H9 (cell line): ENCODE measurements around the gene IQGAP2. TPM values are rescaled to one million over a fixed set of nuclear protein-coding genes. Genes with fewer than 3 reads are reported as not detected.

Experiments
- DNase-seq: peaks from one replicate; pipeline ENCODE4 v3.0.0-alpha.2; 2017
- H2AFZ ChIP-seq: one replicate; pipeline ENCODE4 v1.6.1; 2013; ENCODE audit warnings: mild to moderate bottlenecking, low read length, control low read depth, moderate library complexity
- H2AK5ac ChIP-seq: 2 replicates; pipeline ENCODE4 v1.6.1; 2013; ENCODE audit warnings: low read length, control low read depth, mixed read lengths; ENCODE audit not compliant: insufficient read length
- H2BK120ac ChIP-seq: one replicate; pipeline ENCODE4 v1.6.1; 2013; ENCODE audit warnings: low read depth, mild to moderate bottlenecking, low read length, control low read depth, inconsistent platforms; ENCODE audit not compliant: poor library complexity, severe bottlenecking
- H2BK12ac ChIP-seq: 2 replicates; pipeline ENCODE4 v1.6.1; 2013; ENCODE audit warnings: low read length, control low read depth, mixed read lengths, low read depth; ENCODE audit not compliant: insufficient read length
- H2BK15ac ChIP-seq: 2 replicates; pipeline ENCODE4 v1.6.1; 2013; ENCODE audit warnings: low read depth, low read length, control low read depth
- H2BK20ac ChIP-seq: one replicate; pipeline ENCODE4 v1.6.1; 2013; ENCODE audit warnings: low read depth, mild to moderate bottlenecking, low read length, control low read depth, inconsistent platforms; ENCODE audit not compliant: poor library complexity, severe bottlenecking
- H2BK5ac ChIP-seq: 2 replicates; pipeline ENCODE4 v1.6.1; 2013; ENCODE audit warnings: low read length, control low read depth, mixed read lengths; ENCODE audit not compliant: insufficient read length
- H3K14ac ChIP-seq: 2 replicates; pipeline ENCODE4 v1.6.1; 2013; ENCODE audit warnings: low read length, control low read depth; ENCODE audit not compliant: insufficient read depth
- H3K18ac ChIP-seq: 2 replicates; pipeline ENCODE4 v1.6.1; 2013; ENCODE audit warnings: low read depth, mild to moderate bottlenecking, mixed read lengths, low read length, control low read depth; ENCODE audit not compliant: insufficient read length
- H3K23ac ChIP-seq: 2 replicates; pipeline ENCODE4 v1.6.1; 2013; ENCODE audit warnings: low read length, control low read depth, mixed read lengths, low read depth; ENCODE audit not compliant: insufficient read length
- H3K23me2 ChIP-seq: 2 replicates; pipeline ENCODE4 v1.6.1; 2013; ENCODE audit warnings: low read depth, mild to moderate bottlenecking, mixed read lengths, low read length, control low read depth; ENCODE audit not compliant: insufficient read length, poor library complexity, severe bottlenecking
- H3K27ac ChIP-seq: 2 replicates; pipeline ENCODE4 v1.5.1; 2013; ENCODE audit warnings: low read length, control low read depth, mixed read lengths, low read depth; ENCODE audit not compliant: insufficient read length
- H3K27me3 ChIP-seq: 2 replicates; pipeline ENCODE4 v1.6.1; 2013; ENCODE audit warnings: low read length, control low read depth, inconsistent platforms; ENCODE audit not compliant: insufficient read depth
- H3K4ac ChIP-seq: 2 replicates; pipeline ENCODE4 v1.6.1; 2013; ENCODE audit warnings: low read depth, mild to moderate bottlenecking, control low read depth, inconsistent platforms, low read length, moderate library complexity
- H3K4me1 ChIP-seq: 2 replicates; pipeline ENCODE4 v1.6.1; 2013; ENCODE audit warnings: low read length, control low read depth, inconsistent platforms; ENCODE audit not compliant: insufficient read depth
- H3K4me2 ChIP-seq: 2 replicates; pipeline ENCODE4 v1.6.1; 2013; ENCODE audit warnings: low read length, control low read depth, mixed read lengths; ENCODE audit not compliant: insufficient read length, insufficient read depth
- H3K56ac ChIP-seq: 2 replicates; pipeline ENCODE4 v1.6.1; 2013; ENCODE audit warnings: low read depth, mild to moderate bottlenecking, mixed read lengths, low read length, control low read depth; ENCODE audit not compliant: insufficient read length
- H3K79me1 ChIP-seq: 2 replicates; pipeline ENCODE4 v1.6.1; 2013; ENCODE audit warnings: low read depth, mild to moderate bottlenecking, moderate library complexity, low read length, control low read depth, inconsistent platforms; ENCODE audit not compliant: insufficient read depth, poor library complexity, severe bottlenecking
- H3K79me2 ChIP-seq: 2 replicates; pipeline ENCODE4 v1.6.1; 2013; ENCODE audit warnings: low read length, control low read depth, inconsistent platforms; ENCODE audit not compliant: insufficient read depth
- H3K9ac ChIP-seq: 2 replicates; pipeline ENCODE4 v1.6.1; 2013; ENCODE audit warnings: low read length, control low read depth, mixed read lengths; ENCODE audit not compliant: insufficient read length; ENCODE audit errors: extremely low read depth
- H3K9me3 ChIP-seq: one replicate; pipeline ENCODE4 v1.6.1; 2013; ENCODE audit warnings: low read depth, low read length, inconsistent platforms; ENCODE audit not compliant: control insufficient read depth
- H3T11ph ChIP-seq: one replicate; pipeline ENCODE4 v1.6.1; 2013; ENCODE audit warnings: mild to moderate bottlenecking, low read length, control low read depth, inconsistent platforms
- H4K20me1 ChIP-seq: one replicate; pipeline ENCODE4 v1.6.1; 2013; ENCODE audit not compliant: control insufficient read depth, insufficient read length, insufficient read depth
- H4K5ac ChIP-seq: 2 replicates; pipeline ENCODE4 v1.6.1; 2013; ENCODE audit warnings: low read depth, mild to moderate bottlenecking, mixed read lengths, low read length, control low read depth; ENCODE audit not compliant: insufficient read length
- H4K8ac ChIP-seq: replicated peaks from 2 replicates; pipeline ENCODE4 v1.6.1; 2013; ENCODE audit warnings: low read length, control low read depth, mixed read lengths, low read depth; ENCODE audit not compliant: insufficient read length
- H4K91ac ChIP-seq: 2 replicates; pipeline ENCODE4 v1.6.1; 2013; ENCODE audit warnings: low read depth, mild to moderate bottlenecking, moderate library complexity, mixed read lengths, low read length, control low read depth; ENCODE audit not compliant: insufficient read length
- H3K27ac Mint-ChIP-seq, 3 experiments: 2 replicates in 2 of 3; 3 replicates in 1 of 3; pipeline ENCODE4 v1.8.0; 2020 to 2021; ENCODE audit warnings: mixed read lengths in 3 of 3, mild to moderate bottlenecking in 1 of 3, moderate library complexity in 1 of 3
- H3K27me3 Mint-ChIP-seq: 2 replicates; pipeline ENCODE4 v1.8.0; 2021; ENCODE audit warnings: low read depth, mild to moderate bottlenecking, moderate library complexity, mixed read lengths
- H3K36me3 Mint-ChIP-seq, 3 experiments: 2 replicates in 2 of 3; 3 replicates in 1 of 3; pipeline ENCODE4 v1.8.0; 2020 to 2021; ENCODE audit warnings: low read depth in 3 of 3, mixed read lengths in 3 of 3; ENCODE audit not compliant: insufficient read depth in 1 of 3
- H3K4me1 Mint-ChIP-seq, 2 experiments: 2 replicates each; pipeline ENCODE4 v1.8.0; 2020; ENCODE audit warnings: mixed read lengths in 2 of 2
- H3K4me3 Mint-ChIP-seq, 2 experiments: 2 replicates in 1 of 2; 3 replicates in 1 of 2; pipeline ENCODE4 v1.8.0; 2020 to 2021; ENCODE audit warnings: mild to moderate bottlenecking in 2 of 2, mixed read lengths in 2 of 2, moderate library complexity in 1 of 2
- H3K9me3 Mint-ChIP-seq, 2 experiments: 2 replicates in 1 of 2; 3 replicates in 1 of 2; pipeline ENCODE4 v1.8.0; 2020; ENCODE audit warnings: mild to moderate bottlenecking in 2 of 2, mixed read lengths in 2 of 2, moderate library complexity in 1 of 2
- WGBS: extraction: QIAGEN DNeasy Blood & Tissue Kit; methylation state at CpG from one replicate; pipeline ENCODE4 v1.1.7; 2013; ENCODE audit warnings: missing lambda C conversion rate, low lambda C conversion rate, mixed read lengths; ENCODE audit not compliant: insufficient read length; ENCODE audit errors: extremely low coverage; 5-methylcytosine and 5-hydroxymethylcytosine counted together
- total RNA-seq: library from RNA; stranded (reverse); gene quantifications from 2 replicates; pipeline ENCODE4 v1.2.1, GENCODE V29; 2021
- TF ChIP-seq, protein P1 (sequence below): fragments of 200-600 bp; sonication (generic); conservative IDR thresholded peaks from 3 replicates; pipeline ENCODE4 v1.8.0; 2021; ENCODE audit warnings: antibody characterized with exemption, mild to moderate bottlenecking

IQGAP2 gene
- total RNA-seq, 1 experiment from 2014 or later, result 22.5 TPM

DNA sequence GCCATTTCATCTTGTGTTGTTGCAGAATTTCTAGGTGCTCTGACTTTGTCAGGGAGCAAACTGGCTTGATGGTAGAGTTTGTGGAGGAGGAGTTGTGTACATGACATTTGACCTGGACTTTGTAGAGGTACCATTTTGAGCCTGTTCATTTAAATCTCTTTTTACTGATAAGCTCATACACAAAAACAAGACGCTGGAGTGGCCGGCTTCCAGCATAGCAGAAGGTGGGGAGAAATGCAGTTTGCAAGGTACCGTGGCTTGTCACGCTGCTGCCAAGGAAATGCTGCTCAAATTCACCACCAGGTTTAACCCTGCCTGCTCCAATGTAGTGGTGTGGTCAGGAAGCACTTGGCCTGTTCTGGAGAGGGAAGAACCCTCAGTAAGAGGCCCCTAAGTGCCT, 18.9 kb upstream of the IQGAP2 start:
- H2BK20ac ChIP-seq, result no peak overlapping the region
- H2AK5ac ChIP-seq, result no peak overlapping the region
- H3K27me3 ChIP-seq, result no peaks in the 10 kb centered on the region
- no peak overlapping the region for H3K18ac ChIP-seq
- H3K4me2 ChIP-seq, result no peak overlapping the region
- no peak overlapping the region for H2BK12ac ChIP-seq
- H3K9ac ChIP-seq, result no peak overlapping the region
- no peak overlapping the region for H3K14ac ChIP-seq
- no peak overlapping the region for H3K23ac ChIP-seq
- H4K8ac ChIP-seq, result no peak overlapping the region
- Mint-ChIP-seq H3K9me3 (no peaks in the 10 kb centered on the region), H3K27ac (no peak overlapping the region), H3K4me3 (no peak overlapping the region), H3K36me3 (no peaks in the 10 kb centered on the region; a peak in 1 of 7 replicates), H3K27me3 (no peaks in the 10 kb centered on the region), H3K4me1 (peaks cover 13 to 21% of the 10 kb centered on the region in 2 experiments)
- H3K27ac ChIP-seq, result no peak overlapping the region
- H3K79me2 ChIP-seq, result no peaks in the 10 kb centered on the region
- no CpG with 5 or more reads among the region's 4 CpGs for WGBS
- H2BK5ac ChIP-seq, result no peak overlapping the region
- no peaks in the 10 kb centered on the region for H3K23me2 ChIP-seq
- H3K4ac ChIP-seq, result no peak overlapping the region
- no peak overlapping the region for H2BK15ac ChIP-seq
- H3K9me3 ChIP-seq, result no peaks in the 10 kb centered on the region
- H3K79me1 ChIP-seq, result no peaks in the 10 kb centered on the region
- H2BK120ac ChIP-seq, result no peak overlapping the region
- H4K5ac ChIP-seq, result no peak overlapping the region
- DNase-seq, result no peak
- TF ChIP-seq, protein P1, sequence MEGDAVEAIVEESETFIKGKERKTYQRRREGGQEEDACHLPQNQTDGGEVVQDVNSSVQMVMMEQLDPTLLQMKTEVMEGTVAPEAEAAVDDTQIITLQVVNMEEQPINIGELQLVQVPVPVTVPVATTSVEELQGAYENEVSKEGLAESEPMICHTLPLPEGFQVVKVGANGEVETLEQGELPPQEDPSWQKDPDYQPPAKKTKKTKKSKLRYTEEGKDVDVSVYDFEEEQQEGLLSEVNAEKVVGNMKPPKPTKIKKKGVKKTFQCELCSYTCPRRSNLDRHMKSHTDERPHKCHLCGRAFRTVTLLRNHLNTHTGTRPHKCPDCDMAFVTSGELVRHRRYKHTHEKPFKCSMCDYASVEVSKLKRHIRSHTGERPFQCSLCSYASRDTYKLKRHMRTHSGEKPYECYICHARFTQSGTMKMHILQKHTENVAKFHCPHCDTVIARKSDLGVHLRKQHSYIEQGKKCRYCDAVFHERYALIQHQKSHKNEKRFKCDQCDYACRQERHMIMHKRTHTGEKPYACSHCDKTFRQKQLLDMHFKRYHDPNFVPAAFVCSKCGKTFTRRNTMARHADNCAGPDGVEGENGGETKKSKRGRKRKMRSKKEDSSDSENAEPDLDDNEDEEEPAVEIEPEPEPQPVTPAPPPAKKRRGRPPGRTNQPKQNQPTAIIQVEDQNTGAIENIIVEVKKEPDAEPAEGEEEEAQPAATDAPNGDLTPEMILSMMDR, result no peak
- H3T11ph ChIP-seq, result no peak overlapping the region
- H3K4me1 ChIP-seq, result peaks cover 4% of the 10 kb centered on the region; the same call in 1 of the 2 replicates
- H2AFZ ChIP-seq, result no peak overlapping the region
- H3K56ac ChIP-seq, result no peak overlapping the region
- H4K91ac ChIP-seq, result no peak overlapping the region
- no peaks in the 10 kb centered on the region for H4K20me1 ChIP-seq
